Upper lobe of left lung (tissue), 6 donors: ENCODE data around the gene DRC7. TPM values are rescaled to one million over a fixed set of nuclear protein-coding genes. Genes with fewer than 3 reads are reported as not detected.
A peak's percentile ranks its signal among the peaks of the same experiment; 100 is the strongest.

ENCODE experiments used
- ATAC-seq, 2 donors: fragments of 200-7000 bp; cut with Tn5 transposase; one replicate each; pipeline ENCODE4 v1.9.1; 2022; ENCODE audit warnings: mild to moderate bottlenecking in 2 of 2, moderate library complexity in 2 of 2; ENCODE audit not compliant: low FRiP score in 2 of 2
- DNase-seq, 2 donors: peaks; one replicate each; pipeline ENCODE4 v3.0.0-alpha.2; 2019 to 2020
- H3K27ac ChIP-seq, 4 donors: fragments of 200-600 bp; sonication (generic); one replicate each; pipeline ENCODE4 v1.5.1; 2016 to 2019
- H3K27me3 ChIP-seq, 4 donors: fragments of 200-600 bp; sonication (generic); one replicate each; pipeline ENCODE4 v1.5.1; 2017 to 2019
- H3K36me3 ChIP-seq, 4 donors: fragments of 200-600 bp; sonication (generic); one replicate each; pipeline ENCODE4 v1.5.1; 2016 to 2019
- H3K4me1 ChIP-seq, 4 donors: fragments of 200-600 bp; sonication (generic); one replicate each; pipeline ENCODE4 v1.5.1; 2018 to 2019
- H3K4me3 ChIP-seq, 4 donors: fragments of 200-600 bp; sonication (generic); one replicate each; pipeline ENCODE4 v1.5.1; 2017 to 2019; ENCODE audit warnings: mild to moderate bottlenecking in 2 of 4, moderate library complexity in 1 of 4
- H3K9me3 ChIP-seq, 4 donors: fragments of 200-600 bp; sonication (generic); one replicate each; pipeline ENCODE4 v1.5.1; 2018 to 2019
- CTCF ChIP-seq, 6 experiments: fragments of 450-650 bp in 4 of 6; fragments of 200-600 bp in 2 of 6; sonication (generic) in 2 of 6; IDR thresholded peaks; one replicate each; pipeline ENCODE4 v1.5.1; 2016 to 2019; ENCODE audit warnings: antibody characterized with exemption in 6 of 6
- EP300 ChIP-seq, 4 donors: sonication (generic); formaldehyde crosslinking; IDR thresholded peaks; one replicate each; pipeline ENCODE4 v1.5.1; 2017; ENCODE audit warnings: antibody characterized with exemption in 4 of 4, control low read depth in 2 of 4
- POLR2A ChIP-seq, 4 donors: fragments of 450-650 bp; IDR thresholded peaks; one replicate each; pipeline ENCODE4 v1.5.1; 2016 to 2017; ENCODE audit warnings: antibody characterized with exemption in 4 of 4, mild to moderate bottlenecking in 2 of 4
- POLR2AphosphoS5 ChIP-seq, 2 donors: sonication (generic); formaldehyde crosslinking; IDR thresholded peaks; one replicate each; pipeline ENCODE4 v1.5.1; 2017; ENCODE audit warnings: antibody characterized with exemption in 2 of 2
- WGBS, 2 donors: methylation state at CpG; one replicate each; pipeline ENCODE4 v1.1.5; 2017 to 2018; 5-methylcytosine and 5-hydroxymethylcytosine counted together
- total RNA-seq, 6 donors: library from RNA; depleted of rRNA in 4 of 6; stranded (reverse); fragments of >200 nt in 4 of 6; gene quantifications; one replicate each; pipeline versions ENCODE4 v1.1.0 to v1.2.1, GENCODE V29; 2016 to 2021
- donor health status: DM: no; HTN: no; CAD: no; lungs with moderate emphysema.
- donor health status: DM: no; HTN: yes; CAD: no; lungs with severe emphysema.

Gene DRC7
- total RNA-seq, 6 donors from 2014 or later = 1.2 to 15.9 (median 7.8) TPM

- no peak for ATAC-seq
- Histone ChIP-seq H3K27ac (no peak overlapping the region), H3K27me3 (no peaks in the 10 kb centered on the region), H3K4me3 (no peak overlapping the region), H3K9me3 (no peaks in the 10 kb centered on the region), H3K4me1 (no peaks in the 10 kb centered on the region), H3K36me3 (peaks cover 0 to 47% (median 14%) of the 10 kb centered on the region in 4 donors)
- 97 to 100% methylated on average over 12 of the region's 12 CpGs for WGBS, 2 donors
- no peak for DNase-seq
- no peak for TF ChIP-seq CTCF (IDR thresholded peaks at IDR 0.05)
These were observed 52.9 kb downstream of the DRC7 start for GRCh38 chr16:57747496-57747895.

GRCh38 chr16:57747996-57748395, 53.4 kb downstream of the DRC7 start:
- TF ChIP-seq POLR2AphosphoS5 (IDR thresholded peaks at IDR 0.05) = no peak
- ATAC-seq (no peak), DNase-seq (no peak)
- Histone ChIP-seq H3K27ac (no peak overlapping the region), H3K27me3 (no peaks in the 10 kb centered on the region), H3K4me1 (no peaks in the 10 kb centered on the region), H3K36me3 (peaks cover 0 to 50% (median 16%) of the 10 kb centered on the region in 4 donors), H3K4me3 (no peak overlapping the region), H3K9me3 (no peaks in the 10 kb centered on the region)
- 89 to 100% methylated on average over 3 to 6 of the region's 6 CpGs for WGBS, 2 donors

GRCh38 chr16:57748596-57748995, 54.0 kb downstream of the DRC7 start:
- Histone ChIP-seq H3K9me3 (no peaks in the 10 kb centered on the region), H3K4me1 (no peaks in the 10 kb centered on the region), H3K4me3 (no peak overlapping the region), H3K27me3 (no peaks in the 10 kb centered on the region), H3K27ac (no peak overlapping the region), H3K36me3 (peaks cover 0 to 51% (median 18%) of the 10 kb centered on the region in 4 donors)
- TF ChIP-seq POLR2AphosphoS5 (IDR thresholded peaks at IDR 0.05) (no peak), POLR2A (IDR thresholded peaks at IDR 0.05) (no peak), CTCF (IDR thresholded peaks at IDR 0.05) (no peak), EP300 (IDR thresholded peaks at IDR 0.05) (no peak)
- DNase-seq (peak in 1 of 2 donors; percentile 39), ATAC-seq (no peak)
- 80 to 88% methylated on average over 1 to 11 of the region's 11 CpGs for WGBS, 2 donors

GRCh38 chr16:57749101-57749692, 54.6 kb downstream of the DRC7 start:
- Histone ChIP-seq H3K4me1 (no peaks in the 10 kb centered on the region), H3K4me3 (no peak overlapping the region), H3K9me3 (no peaks in the 10 kb centered on the region), H3K36me3 (peaks cover 0 to 54% (median 19%) of the 10 kb centered on the region in 4 donors), H3K27me3 (no peaks in the 10 kb centered on the region), H3K27ac (no peak overlapping the region)
- ATAC-seq (no peak), DNase-seq (no peak)
- 84 to 92% methylated on average over 2 to 3 of the region's 3 CpGs for WGBS, 2 donors
- no peak for TF ChIP-seq POLR2AphosphoS5 (IDR thresholded peaks at IDR 0.05)

GRCh38 chr16:57749856-57750452, 55.3 kb downstream of the DRC7 start:
- Histone ChIP-seq H3K4me1 (no peaks in the 10 kb centered on the region), H3K27me3 (no peaks in the 10 kb centered on the region), H3K4me3 (no peak overlapping the region), H3K27ac (no peak overlapping the region), H3K9me3 (no peaks in the 10 kb centered on the region), H3K36me3 (peaks cover 0 to 49% (median 20%) of the 10 kb centered on the region in 4 donors)
- ATAC-seq = no peak
- TF ChIP-seq EP300 (IDR thresholded peaks at IDR 0.05) = no peak
- no peak for TF ChIP-seq CTCF (IDR thresholded peaks at IDR 0.05)
- TF ChIP-seq POLR2A (IDR thresholded peaks at IDR 0.05) = no peak
- TF ChIP-seq POLR2AphosphoS5 (IDR thresholded peaks at IDR 0.05) = no peak
- no peak for DNase-seq
- 81 to 91% methylated on average over 5 of the region's 5 CpGs for WGBS, 2 donors
